ENCODE measurements around the gene CD33. TPM values are rescaled to one million over a fixed set of nuclear protein-coding genes. Genes with fewer than 3 reads are reported as not detected.

Gene CD33
- total RNA-seq, 1 donor from 2014 or later = not detected

GRCh38 chr19:51185069-51185867 is 39.6 kb upstream of the CD33 start:
- H3K27me3 Mint-ChIP-seq = peaks cover 9% of the 10 kb centered on the region
- H3K4me3 Mint-ChIP-seq (ENCODE audit: low read depth) = no peak overlapping the region
- H3K9me3 Mint-ChIP-seq (ENCODE audit: low read depth) = no peaks in the 10 kb centered on the region
- no peaks in the 10 kb centered on the region for H3K36me3 Mint-ChIP-seq (ENCODE audit: insufficient read depth)
- no peaks in the 10 kb centered on the region for H3K4me1 Mint-ChIP-seq (ENCODE audit: low read depth)
- H3K27ac Mint-ChIP-seq = no peak overlapping the region
- DNase-seq (ENCODE audit: low spot score, unreplicated experiment) = no peak
- TF ChIP-seq, protein P1, sequence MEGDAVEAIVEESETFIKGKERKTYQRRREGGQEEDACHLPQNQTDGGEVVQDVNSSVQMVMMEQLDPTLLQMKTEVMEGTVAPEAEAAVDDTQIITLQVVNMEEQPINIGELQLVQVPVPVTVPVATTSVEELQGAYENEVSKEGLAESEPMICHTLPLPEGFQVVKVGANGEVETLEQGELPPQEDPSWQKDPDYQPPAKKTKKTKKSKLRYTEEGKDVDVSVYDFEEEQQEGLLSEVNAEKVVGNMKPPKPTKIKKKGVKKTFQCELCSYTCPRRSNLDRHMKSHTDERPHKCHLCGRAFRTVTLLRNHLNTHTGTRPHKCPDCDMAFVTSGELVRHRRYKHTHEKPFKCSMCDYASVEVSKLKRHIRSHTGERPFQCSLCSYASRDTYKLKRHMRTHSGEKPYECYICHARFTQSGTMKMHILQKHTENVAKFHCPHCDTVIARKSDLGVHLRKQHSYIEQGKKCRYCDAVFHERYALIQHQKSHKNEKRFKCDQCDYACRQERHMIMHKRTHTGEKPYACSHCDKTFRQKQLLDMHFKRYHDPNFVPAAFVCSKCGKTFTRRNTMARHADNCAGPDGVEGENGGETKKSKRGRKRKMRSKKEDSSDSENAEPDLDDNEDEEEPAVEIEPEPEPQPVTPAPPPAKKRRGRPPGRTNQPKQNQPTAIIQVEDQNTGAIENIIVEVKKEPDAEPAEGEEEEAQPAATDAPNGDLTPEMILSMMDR (IDR thresholded peaks at IDR 0.05; ENCODE audit: unreplicated experiment) = no peak

DNA sequence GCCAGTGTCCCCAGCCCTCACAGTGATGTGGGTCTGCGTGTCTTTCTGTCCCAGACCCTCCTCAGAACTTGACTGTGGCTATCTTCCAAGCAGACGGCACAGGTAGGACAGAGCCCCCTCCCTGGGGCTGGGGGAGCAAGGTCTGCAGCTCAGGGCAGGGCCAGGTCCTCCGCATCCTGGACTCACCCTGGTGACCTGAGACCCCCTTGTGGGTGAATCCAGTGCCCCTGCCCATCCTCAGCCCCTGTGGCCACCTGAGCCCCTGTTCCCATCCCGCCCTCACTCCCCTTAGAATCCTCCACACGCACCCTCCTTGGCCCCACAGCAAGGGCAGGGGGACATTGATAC is 39.0 kb upstream of the CD33 start:
- Mint-ChIP-seq H3K27me3 (peaks cover 9% of the 10 kb centered on the region), H3K4me3 (ENCODE audit: low read depth) (no peak overlapping the region), H3K27ac (no peak overlapping the region), H3K36me3 (ENCODE audit: insufficient read depth) (no peaks in the 10 kb centered on the region), H3K9me3 (ENCODE audit: low read depth) (no peaks in the 10 kb centered on the region), H3K4me1 (ENCODE audit: low read depth) (no peaks in the 10 kb centered on the region)
- TF ChIP-seq, protein P1 (IDR thresholded peaks at IDR 0.05; ENCODE audit: unreplicated experiment) = no peak
- DNase-seq (ENCODE audit: low spot score, unreplicated experiment) = no peak

DNA sequence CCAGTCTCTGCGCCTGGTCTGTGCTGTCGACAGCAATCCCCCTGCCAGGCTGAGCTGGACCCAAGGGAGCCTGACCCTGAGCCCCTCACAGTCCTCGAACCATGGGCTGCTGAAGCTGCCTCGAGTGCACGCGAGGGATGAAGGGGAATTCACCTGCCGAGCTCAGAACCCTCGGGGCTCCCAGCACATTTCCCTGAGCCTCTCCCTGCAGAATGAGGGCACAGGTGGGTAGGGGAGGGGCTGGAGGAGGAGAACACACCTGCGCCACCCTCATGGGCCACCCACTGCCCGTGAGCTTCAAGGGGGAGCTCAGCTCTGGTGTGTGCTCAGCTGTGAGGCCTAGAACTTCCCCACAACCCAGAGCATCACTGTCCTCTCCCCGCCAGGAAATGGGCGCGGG is 38.6 kb upstream of the CD33 start:
- TF ChIP-seq, protein P1 (IDR thresholded peaks at IDR 0.05; ENCODE audit: unreplicated experiment) = no peak
- no peaks in the 10 kb centered on the region for H3K36me3 Mint-ChIP-seq (ENCODE audit: insufficient read depth)

GRCh38 chr19:51187395-51188226 is 37.3 kb upstream of the CD33 start:
- Mint-ChIP-seq H3K27ac (no peak overlapping the region), H3K27me3 (peaks cover 12% of the 10 kb centered on the region), H3K9me3 (ENCODE audit: low read depth) (no peaks in the 10 kb centered on the region), H3K4me3 (ENCODE audit: low read depth) (no peak overlapping the region), H3K4me1 (ENCODE audit: low read depth) (no peaks in the 10 kb centered on the region), H3K36me3 (ENCODE audit: insufficient read depth) (no peaks in the 10 kb centered on the region)
- no peak for DNase-seq (ENCODE audit: low spot score, unreplicated experiment)
- TF ChIP-seq, protein P1 (IDR thresholded peaks at IDR 0.05; ENCODE audit: unreplicated experiment) = no peak

More for the DNA sequence above, 38.6 kb upstream of the CD33 start:
- peaks cover 12% of the 10 kb centered on the region for H3K27me3 Mint-ChIP-seq
- H3K4me1 Mint-ChIP-seq (ENCODE audit: low read depth) = no peaks in the 10 kb centered on the region
- H3K9me3 Mint-ChIP-seq (ENCODE audit: low read depth) = no peaks in the 10 kb centered on the region
- no peak overlapping the region for H3K27ac Mint-ChIP-seq
- no peak for DNase-seq (ENCODE audit: low spot score, unreplicated experiment)
- H3K4me3 Mint-ChIP-seq (ENCODE audit: low read depth) = no peak overlapping the region

GRCh38 chr19:51188227-51188559 is 36.7 kb upstream of the CD33 start:
- H3K27ac Mint-ChIP-seq = no peak overlapping the region
- no peak overlapping the region for H3K4me3 Mint-ChIP-seq (ENCODE audit: low read depth)
- no peaks in the 10 kb centered on the region for H3K9me3 Mint-ChIP-seq (ENCODE audit: low read depth)
- peaks cover 12% of the 10 kb centered on the region for H3K27me3 Mint-ChIP-seq
- H3K36me3 Mint-ChIP-seq (ENCODE audit: insufficient read depth) = no peaks in the 10 kb centered on the region
- TF ChIP-seq, protein P1 (IDR thresholded peaks at IDR 0.05; ENCODE audit: unreplicated experiment) = no peak
- no peak for DNase-seq (ENCODE audit: low spot score, unreplicated experiment)
- no peaks in the 10 kb centered on the region for H3K4me1 Mint-ChIP-seq (ENCODE audit: low read depth)

Measured in progenitor cell of endocrine pancreas (in vitro differentiated cells).